Stromal cell of bone marrow (primary cell): Measurements from ENCODE around the gene LSS.
"Not testable (repeated sequence)": the region's sequence is repeated elsewhere in the genome, so short reads cannot be mapped to it uniquely, and the experiment has no call there.

ENCODE experiments used
- DNase-seq: peaks from one replicate; pipeline ENCODE4 v3.0.0-alpha.2; 2012; ENCODE audit warnings: low read depth

Gene LSS

GRCh38 chr21:46205166-46205565, 23.4 kb downstream of the LSS start:
- no peak for DNase-seq

- DNase-seq = no peak
These were observed 25.4 kb downstream of the LSS start for GRCh38 chr21:46203203-46203600.

GRCh38 chr21:46202592-46203202, 25.9 kb downstream of the LSS start:
- DNase-seq = no peak

- not testable (repeated sequence) for DNase-seq
These were observed 27.4 kb downstream of the LSS start for GRCh38 chr21:46200877-46201803.

- DNase-seq = no peak
These were observed 28.9 kb downstream of the LSS start for GRCh38 chr21:46199436-46200373.

- DNase-seq = no peak
These were observed 31.8 kb downstream of the LSS start for GRCh38 chr21:46196733-46197132.

- no peak for DNase-seq
These were observed 32.9 kb downstream of the LSS start for GRCh38 chr21:46195595-46196195.

GRCh38 chr21:46194374-46195334, 33.9 kb downstream of the LSS start:
- DNase-seq = no peak

GRCh38 chr21:46193829-46194373, 34.7 kb downstream of the LSS start:
- no peak for DNase-seq

GRCh38 chr21:46191686-46192575, 36.6 kb downstream of the LSS start:
- no peak for DNase-seq

GRCh38 chr21:46191257-46191685, 37.3 kb downstream of the LSS start:
- peak; percentile 81 for DNase-seq

- no peak for DNase-seq
These were observed 38.0 kb downstream of the LSS start for GRCh38 chr21:46190491-46191131.

- DNase-seq = no peak
These were observed 38.5 kb downstream of the LSS start for GRCh38 chr21:46189959-46190490.

- no peak for DNase-seq
These were observed 39.2 kb downstream of the LSS start for GRCh38 chr21:46189213-46189958.

GRCh38 chr21:46188226-46189212, 40.1 kb downstream of the LSS start:
- DNase-seq = no peak

GRCh38 chr21:46187814-46188213, 40.8 kb downstream of the LSS start:
- DNase-seq = no peak

- DNase-seq = no peak
These were observed 41.3 kb downstream of the LSS start for GRCh38 chr21:46187261-46187660.
